ENCODE results near the gene HYAL1.
A peak's percentile ranks its signal among the peaks of the same experiment; 100 is the strongest.

DNA sequence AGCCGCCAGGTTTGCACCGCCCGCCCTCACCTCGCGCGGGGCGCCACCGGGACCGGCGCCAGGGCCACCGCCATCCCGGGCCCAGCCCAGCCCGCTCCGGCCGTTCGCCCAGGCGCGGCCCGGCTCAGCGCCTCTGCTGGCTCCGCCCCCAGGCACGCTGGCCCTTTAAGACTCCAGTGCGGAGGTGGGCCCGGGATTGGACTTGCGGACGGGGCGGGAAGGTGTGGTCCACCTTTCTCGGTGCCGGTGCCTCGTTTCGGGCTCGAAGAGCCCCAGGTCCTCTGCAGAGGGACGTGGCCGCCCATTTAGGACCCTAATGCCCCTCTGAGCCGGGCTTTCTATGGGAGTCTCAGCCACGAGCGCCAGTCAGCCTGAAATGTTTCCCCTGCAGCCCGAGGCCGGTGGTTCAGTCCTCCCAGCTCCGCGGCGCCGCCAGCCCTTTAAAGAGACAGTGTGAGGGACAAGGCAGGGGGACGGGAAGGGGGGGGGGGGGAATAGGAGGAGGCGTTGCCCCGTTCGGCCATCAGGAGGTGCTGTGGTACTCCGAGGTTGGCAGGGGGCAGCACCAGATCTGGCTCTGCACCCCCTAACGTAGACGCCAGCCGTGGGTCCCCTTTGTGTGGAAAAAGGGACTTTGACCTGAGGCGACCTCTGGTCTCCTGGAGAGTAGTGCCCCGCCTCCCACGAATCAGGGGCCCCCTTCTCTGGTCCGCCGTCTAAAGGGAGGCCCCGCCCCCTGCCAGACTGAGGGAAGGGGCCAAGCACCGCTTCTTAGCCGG lies 18.2 kb upstream of the HYAL1 start:
- TF ChIP-seq, protein P1, sequence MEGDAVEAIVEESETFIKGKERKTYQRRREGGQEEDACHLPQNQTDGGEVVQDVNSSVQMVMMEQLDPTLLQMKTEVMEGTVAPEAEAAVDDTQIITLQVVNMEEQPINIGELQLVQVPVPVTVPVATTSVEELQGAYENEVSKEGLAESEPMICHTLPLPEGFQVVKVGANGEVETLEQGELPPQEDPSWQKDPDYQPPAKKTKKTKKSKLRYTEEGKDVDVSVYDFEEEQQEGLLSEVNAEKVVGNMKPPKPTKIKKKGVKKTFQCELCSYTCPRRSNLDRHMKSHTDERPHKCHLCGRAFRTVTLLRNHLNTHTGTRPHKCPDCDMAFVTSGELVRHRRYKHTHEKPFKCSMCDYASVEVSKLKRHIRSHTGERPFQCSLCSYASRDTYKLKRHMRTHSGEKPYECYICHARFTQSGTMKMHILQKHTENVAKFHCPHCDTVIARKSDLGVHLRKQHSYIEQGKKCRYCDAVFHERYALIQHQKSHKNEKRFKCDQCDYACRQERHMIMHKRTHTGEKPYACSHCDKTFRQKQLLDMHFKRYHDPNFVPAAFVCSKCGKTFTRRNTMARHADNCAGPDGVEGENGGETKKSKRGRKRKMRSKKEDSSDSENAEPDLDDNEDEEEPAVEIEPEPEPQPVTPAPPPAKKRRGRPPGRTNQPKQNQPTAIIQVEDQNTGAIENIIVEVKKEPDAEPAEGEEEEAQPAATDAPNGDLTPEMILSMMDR (IDR thresholded peaks at IDR 0.05) = peak; percentile 43 to 86 (median 50)
- peak in 1 of 2 donors; percentile 71 for TF ChIP-seq POLR2A (IDR thresholded peaks at IDR 0.05)
- peak; percentile 62 to 76 for TF ChIP-seq EP300 (IDR thresholded peaks at IDR 0.05)

Data from tibial nerve (tissue), 4 donors.